B cell (primary cell): ENCODE results near the gene SLC44A3. TPM values are rescaled to one million over a fixed set of nuclear protein-coding genes. Genes with fewer than 3 reads are reported as not detected.

Source experiments
- ATAC-seq: fragments of 200-7000 bp; cut with Tn5 transposase; one replicate; pipeline ENCODE4 v1.10.0; 2021; ENCODE audit warnings: low read depth, mild to moderate bottlenecking, moderate number of reproducible peaks, moderate library complexity
- CTCF ChIA-PET: fragments of 350-600 bp; sonication (Branson Sonifier 250); formaldehyde crosslinking; loops from one replicate; lab custom pipeline; 2021; ENCODE audit warnings: antibody characterized with exemption, inconsistent platforms; lab: Charles Lee
- POLR2A ChIA-PET: fragments of 350-600 bp; sonication (Branson Sonifier 250); formaldehyde crosslinking; loops from one replicate; lab custom pipeline; 2021; ENCODE audit warnings: antibody characterized with exemption; lab: Charles Lee
- DNase-seq: peaks from one replicate; pipeline ENCODE4 v3.0.0; 2013
- H2AFZ ChIP-seq: 2 replicates; pipeline ENCODE4 v1.6.1; 2012; ENCODE audit warnings: mild to moderate bottlenecking, low read depth, low read length; ENCODE audit not compliant: insufficient read depth, poor library complexity, severe bottlenecking
- H3K27ac ChIP-seq, 2 donors: 1 replicate in 1 of 2; 2 replicates in 1 of 2; pipeline ENCODE4 v1.5.1; 2012 to 2013; ENCODE audit warnings: low read length in 2 of 2, mild to moderate bottlenecking in 2 of 2, moderate library complexity in 1 of 2
- H3K27me3 ChIP-seq, 4 experiments: fragments of 200-600 bp in 1 of 4; sonication (generic) in 1 of 4; replicated peaks in 1 of 4; 1 replicate in 2 of 4; 2 replicates in 2 of 4; pipeline versions ENCODE4 v1.6.1 to v1.7.0; 2013 to 2016; ENCODE audit warnings: low read length in 3 of 4, mild to moderate bottlenecking in 2 of 4, mixed read lengths in 1 of 4, moderate library complexity in 1 of 4; ENCODE audit not compliant: insufficient read depth in 4 of 4, control insufficient read depth in 3 of 4; ENCODE audit errors: control extremely low read depth in 1 of 4
- H3K36me3 ChIP-seq, 2 experiments: replicated peaks in 1 of 2; 1 replicate in 1 of 2; 2 replicates in 1 of 2; pipeline versions ENCODE4 v1.6.1 to v1.7.1; 2013; ENCODE audit warnings: low read length in 1 of 2; ENCODE audit not compliant: insufficient read depth in 2 of 2, control insufficient read depth in 1 of 2; ENCODE audit errors: control extremely low read depth in 1 of 2, extremely low read depth in 1 of 2
- H3K4me1 ChIP-seq, 2 donors: fragments of 200-600 bp in 1 of 2; sonication (generic) in 1 of 2; 1 replicate in 1 of 2; 2 replicates in 1 of 2; pipeline versions ENCODE4 v1.5.1 to v1.6.1; 2013 to 2017; ENCODE audit warnings: low read length in 2 of 2; ENCODE audit not compliant: control insufficient read depth in 2 of 2, insufficient read depth in 2 of 2
- H3K4me2 ChIP-seq: replicated peaks from 2 replicates; pipeline ENCODE3; 2012; ENCODE audit warnings: mild to moderate bottlenecking, low read depth, low read length; ENCODE audit not compliant: poor library complexity, severe bottlenecking
- H3K4me3 ChIP-seq, 5 experiments: fragments of 200-600 bp in 1 of 5; sonication (generic) in 1 of 5; 1 replicate in 3 of 5; 2 replicates in 2 of 5; pipeline versions ENCODE4 v1.5.1 to v1.7.0; 2011 to 2016; ENCODE audit warnings: low read length in 4 of 5, mild to moderate bottlenecking in 4 of 5, low read depth in 2 of 5, control low read depth in 1 of 5, moderate library complexity in 1 of 5; ENCODE audit not compliant: insufficient read depth in 1 of 5; ENCODE audit errors: control extremely low read depth in 1 of 5, extremely low read depth in 1 of 5
- H3K79me2 ChIP-seq: fragments of 200-600 bp; sonication (generic); one replicate; pipeline ENCODE4 v1.6.0; 2016; ENCODE audit warnings: low read length; ENCODE audit not compliant: control insufficient read depth, insufficient read depth
- H3K9ac ChIP-seq: fragments of 200-600 bp; sonication (generic); 2 replicates; pipeline ENCODE4 v1.6.1; 2017; ENCODE audit warnings: mild to moderate bottlenecking, low read length, moderate library complexity
- H3K9me3 ChIP-seq, 3 donors: one replicate each; pipeline versions ENCODE4 v1.6.1 to v1.7.1; 2013; ENCODE audit warnings: low read length in 2 of 3; ENCODE audit not compliant: control insufficient read depth in 2 of 3, insufficient read depth in 1 of 3; ENCODE audit errors: control extremely low read depth in 1 of 3
- H4K20me1 ChIP-seq: 2 replicates; pipeline ENCODE4 v1.6.0; 2012; ENCODE audit warnings: mild to moderate bottlenecking, low read length; ENCODE audit not compliant: insufficient read depth, control insufficient read depth, poor library complexity, severe bottlenecking
- H3K27ac Mint-ChIP-seq: one replicate; pipeline ENCODE4 v1.8.0; 2021; ENCODE audit warnings: mixed read lengths
- H3K27me3 Mint-ChIP-seq: one replicate; pipeline ENCODE4 v1.8.0; 2021; ENCODE audit warnings: mixed read lengths
- H3K4me1 Mint-ChIP-seq: one replicate; pipeline ENCODE4 v1.8.0; 2021; ENCODE audit warnings: mixed read lengths
- H3K4me3 Mint-ChIP-seq: one replicate; pipeline ENCODE4 v1.8.0; 2021; ENCODE audit warnings: mixed read lengths
- H3K9me3 Mint-ChIP-seq: one replicate; pipeline ENCODE4 v1.8.0; 2022; ENCODE audit warnings: mixed read lengths; ENCODE audit not compliant: insufficient read depth
- CTCF ChIP-seq: fragments of 200-600 bp; IDR thresholded peaks from one replicate; pipeline ENCODE4 v1.8.0; 2022; ENCODE audit warnings: antibody characterized with exemption, mild to moderate bottlenecking
- EZH2 ChIP-seq: IDR thresholded peaks from 2 replicates; pipeline ENCODE4 v1.6.1; 2012; ENCODE audit warnings: borderline replicate concordance, low read depth, mild to moderate bottlenecking, moderate library complexity, low read length; ENCODE audit not compliant: insufficient read depth, poor library complexity, severe bottlenecking
- WGBS: methylation state at CpG from one replicate; pipeline ENCODE4 v1.1.5; 2013; ENCODE audit warnings: missing lambda C conversion rate; ENCODE audit not compliant: insufficient coverage; 5-methylcytosine and 5-hydroxymethylcytosine counted together
- intact Hi-C: fragments of 100-400 bp; cut with micrococcal nuclease; formaldehyde crosslinking; loops from one replicate; pipeline ENCODE4 v1.10.0; 2022
- polyA plus RNA-seq: library from polyadenylated mRNA; depleted of rRNA; stranded (reverse); fragments of >200 nt; gene quantifications from 2 replicates; pipeline ENCODE4 v1.2.3, GENCODE V29; 2012
- total RNA-seq, 2 donors: library from RNA; stranded (reverse); fragments of 120-200 nt in 1 of 2; gene quantifications; 1 replicate in 1 of 2; 2 replicates in 1 of 2; pipeline versions ENCODE4 v1.2.3 to v1.2.4, GENCODE V29; 2013 to 2022

Gene SLC44A3
- total and polyA plus RNA-seq, 2 donors (not counting 1 experiment from before 2014, with no cell fraction given), result not detected

GRCh38 chr1:94887603-94888171, 67.5 kb downstream of the SLC44A3 start:
- no peak overlapping the region for H3K4me2 ChIP-seq
- no peak overlapping the region for H3K27ac ChIP-seq
- no peak for ATAC-seq
- H4K20me1 ChIP-seq, result no peaks in the 10 kb centered on the region
- TF ChIP-seq EZH2 (no peak), CTCF (no peak)
- H3K79me2 ChIP-seq, result no peaks in the 10 kb centered on the region
- H3K36me3 ChIP-seq, result no peaks in the 10 kb centered on the region
- ChIA-PET POLR2A (no interaction called here), CTCF (no interaction called here)
- no peak overlapping the region for H3K4me3 Mint-ChIP-seq
- no peak overlapping the region for H3K9ac ChIP-seq
- H3K27me3 Mint-ChIP-seq, result no peaks in the 10 kb centered on the region
- no peaks in the 10 kb centered on the region for H3K9me3 Mint-ChIP-seq
- WGBS, result 100% methylated on average over 1 of the region's 4 CpGs
- H3K4me1 Mint-ChIP-seq, result peaks cover 9% of the 10 kb centered on the region
- H3K9me3 ChIP-seq, result no peaks in the 10 kb centered on the region
- peaks cover 0 to 4% of the 10 kb centered on the region in 2 donors for H3K4me1 ChIP-seq
- no peak overlapping the region for H3K27ac Mint-ChIP-seq
- no peaks in the 10 kb centered on the region for H3K27me3 ChIP-seq
- intact Hi-C loops, result no loop called here
- no peak for DNase-seq
- H3K4me3 ChIP-seq, result no peak overlapping the region
- no peak overlapping the region for H2AFZ ChIP-seq

GRCh38 chr1:94888201-94888600, 68.0 kb downstream of the SLC44A3 start:
- Histone ChIP-seq H3K79me2 (no peaks in the 10 kb centered on the region), H3K4me2 (no peak overlapping the region), H3K4me1 (peaks cover 0 to 4% of the 10 kb centered on the region in 2 donors), H4K20me1 (no peaks in the 10 kb centered on the region), H3K36me3 (no peaks in the 10 kb centered on the region), H3K4me3 (no peak overlapping the region), H3K27me3 (no peaks in the 10 kb centered on the region), H3K27ac (no peak overlapping the region), H2AFZ (no peak overlapping the region), H3K9ac (no peak overlapping the region), H3K9me3 (no peaks in the 10 kb centered on the region)
- TF ChIP-seq CTCF, result no peak
- no peak for TF ChIP-seq EZH2
- 100% methylated on average over 1 of the region's 3 CpGs for WGBS
- Mint-ChIP-seq H3K4me3 (no peak overlapping the region), H3K4me1 (peaks cover 6% of the 10 kb centered on the region), H3K27me3 (no peaks in the 10 kb centered on the region), H3K27ac (no peak overlapping the region), H3K9me3 (no peaks in the 10 kb centered on the region)
- ATAC-seq, result no peak
- CTCF ChIA-PET, result no interaction called here
- intact Hi-C loops, result no loop called here
- DNase-seq, result no peak
- POLR2A ChIA-PET, result no interaction called here
